SK-N-SH treated with all-trans-retinoic acid at 6 μM for 48 hours (cell line): Measurements from ENCODE around the gene KIAA1586.

Experiments used
- ATAC-seq: fragments of 200-7000 bp; cut with Tn5 transposase; 3 replicates; pipeline ENCODE4 v1.9.1; 2020; ENCODE audit warnings: mild to moderate bottlenecking, moderate library complexity
- BACH2 ChIP-seq: fragments of 250-450 bp; sonication (Bioruptor Pico); IDR thresholded peaks from 2 replicates; pipeline ENCODE4 v1.9.0; 2021; ENCODE audit warnings: mild to moderate bottlenecking, borderline replicate concordance
- CSRNP3 ChIP-seq: fragments of 250-450 bp; sonication (Bioruptor Pico); IDR thresholded peaks from 2 replicates; pipeline ENCODE4 v1.5.1; 2021; ENCODE audit warnings: mild to moderate bottlenecking, moderate library complexity
- GLIS3 ChIP-seq: fragments of 250-450 bp; sonication (Bioruptor Pico); IDR thresholded peaks from 2 replicates; pipeline ENCODE4 v1.5.0; 2020; ENCODE audit warnings: mild to moderate bottlenecking, moderate library complexity
- OSR1 ChIP-seq: fragments of 250-450 bp; sonication (Bioruptor Pico); IDR thresholded peaks from 2 replicates; pipeline ENCODE4 v1.8.0; 2022; ENCODE audit warnings: moderate library complexity, mild to moderate bottlenecking, inconsistent platforms
- PPARA ChIP-seq: fragments of 250-450 bp; sonication (Bioruptor Pico); IDR thresholded peaks from 2 replicates; pipeline ENCODE4 v1.5.0; 2020; ENCODE audit warnings: mild to moderate bottlenecking, borderline replicate concordance
- RARB ChIP-seq: fragments of 250-450 bp; sonication (Bioruptor Pico); IDR thresholded peaks from 2 replicates; pipeline ENCODE4 v1.8.0; 2021; ENCODE audit warnings: mild to moderate bottlenecking, moderate library complexity
- TCF4 ChIP-seq: fragments of 250-450 bp; sonication (Bioruptor Pico); IDR thresholded peaks from 2 replicates; pipeline ENCODE4 v1.8.0; 2021; ENCODE audit warnings: mild to moderate bottlenecking, moderate library complexity, borderline replicate concordance
- TOX ChIP-seq: fragments of 250-450 bp; sonication (Bioruptor Pico); IDR thresholded peaks from 2 replicates; pipeline ENCODE4 v1.8.0; 2021; ENCODE audit warnings: mild to moderate bottlenecking, moderate library complexity, borderline replicate concordance
- ZC3H10 ChIP-seq: fragments of 250-450 bp; sonication (Bioruptor Pico); IDR thresholded peaks from 2 replicates; pipeline ENCODE4 v1.5.1; 2021; ENCODE audit warnings: mild to moderate bottlenecking, moderate library complexity
- ZFP3 ChIP-seq: fragments of 250-450 bp; sonication (Bioruptor Pico); IDR thresholded peaks from 2 replicates; pipeline ENCODE4 v1.5.0; 2020; ENCODE audit warnings: mild to moderate bottlenecking, moderate library complexity
- ZFP30 ChIP-seq: fragments of 450-650 bp; formaldehyde crosslinking; IDR thresholded peaks from 2 replicates; pipeline ENCODE4 v1.5.0; 2022; ENCODE audit warnings: mild to moderate bottlenecking, moderate library complexity
- ZNF565 ChIP-seq: fragments of 450-650 bp; formaldehyde crosslinking; conservative IDR thresholded peaks from 2 replicates; pipeline ENCODE4 v1.5.0; 2020; ENCODE audit warnings: low read depth, mild to moderate bottlenecking, moderate library complexity
- ZNF70 ChIP-seq: fragments of 450-650 bp; formaldehyde crosslinking; IDR thresholded peaks from 2 replicates; pipeline ENCODE4 v1.5.0; 2020; ENCODE audit warnings: mild to moderate bottlenecking, moderate library complexity
- TF ChIP-seq, protein P1 (sequence below): fragments of 250-450 bp; sonication (Bioruptor Pico); IDR thresholded peaks from 2 replicates; pipeline ENCODE4 v1.8.0; 2020; ENCODE audit warnings: mild to moderate bottlenecking, moderate library complexity, borderline replicate concordance
- TF ChIP-seq, protein P2 (sequence below): fragments of 250-450 bp; sonication (Bioruptor Pico); IDR thresholded peaks from 2 replicates; pipeline ENCODE4 v1.5.1; 2020; ENCODE audit warnings: low read depth, mild to moderate bottlenecking, moderate library complexity
- TF ChIP-seq, protein P3 (sequence below): fragments of 250-450 bp; sonication (Bioruptor Pico); IDR thresholded peaks from 2 replicates; pipeline ENCODE4 v1.5.0; 2020; ENCODE audit warnings: mild to moderate bottlenecking, moderate library complexity

Gene KIAA1586

DNA sequence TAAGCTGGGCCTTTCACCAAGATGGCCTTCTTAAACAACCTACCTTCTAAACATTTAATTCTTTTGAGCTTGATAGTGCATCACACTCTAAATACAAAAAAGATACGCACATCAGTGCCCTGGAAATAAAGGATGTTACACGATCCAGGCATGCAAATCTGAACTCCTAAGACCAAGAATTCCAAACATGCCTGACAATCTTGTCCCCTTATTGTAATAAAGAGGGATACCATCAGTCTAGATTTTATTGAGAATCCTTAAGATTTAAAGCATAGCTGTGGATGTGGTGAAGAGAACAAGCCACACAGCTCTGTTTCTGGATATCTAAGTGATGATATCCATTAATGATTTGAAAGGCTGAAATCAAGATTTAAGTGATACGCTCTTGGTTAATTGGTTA lies 56.5 kb downstream of the KIAA1586 start:
- TF ChIP-seq CSRNP3, result no peak
- TF ChIP-seq RARB (CRISPR knock-in tag), result no peak
- ATAC-seq, result no peak; the same call in 2 of the 3 replicates

- ATAC-seq, result no peak
- TF ChIP-seq BACH2 (CRISPR knock-in tag) (no peak), ZFP3 (CRISPR knock-in tag) (no peak), TOX (no peak), ZC3H10 (CRISPR knock-in tag) (no peak), OSR1 (CRISPR knock-in tag) (no peak), ZNF565 (no peak), ZNF70 (no peak), CSRNP3 (no peak), GLIS3 (CRISPR knock-in tag) (no peak), RARB (CRISPR knock-in tag) (no peak), TCF4 (no peak), PPARA (no peak), ZFP30 (no peak)
- TF ChIP-seq, protein P1, sequence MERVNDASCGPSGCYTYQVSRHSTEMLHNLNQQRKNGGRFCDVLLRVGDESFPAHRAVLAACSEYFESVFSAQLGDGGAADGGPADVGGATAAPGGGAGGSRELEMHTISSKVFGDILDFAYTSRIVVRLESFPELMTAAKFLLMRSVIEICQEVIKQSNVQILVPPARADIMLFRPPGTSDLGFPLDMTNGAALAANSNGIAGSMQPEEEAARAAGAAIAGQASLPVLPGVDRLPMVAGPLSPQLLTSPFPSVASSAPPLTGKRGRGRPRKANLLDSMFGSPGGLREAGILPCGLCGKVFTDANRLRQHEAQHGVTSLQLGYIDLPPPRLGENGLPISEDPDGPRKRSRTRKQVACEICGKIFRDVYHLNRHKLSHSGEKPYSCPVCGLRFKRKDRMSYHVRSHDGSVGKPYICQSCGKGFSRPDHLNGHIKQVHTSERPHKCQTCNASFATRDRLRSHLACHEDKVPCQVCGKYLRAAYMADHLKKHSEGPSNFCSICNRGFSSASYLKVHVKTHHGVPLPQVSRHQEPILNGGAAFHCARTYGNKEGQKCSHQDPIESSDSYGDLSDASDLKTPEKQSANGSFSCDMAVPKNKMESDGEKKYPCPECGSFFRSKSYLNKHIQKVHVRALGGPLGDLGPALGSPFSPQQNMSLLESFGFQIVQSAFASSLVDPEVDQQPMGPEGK (CRISPR knock-in tag), result no peak
- TF ChIP-seq, protein P2, sequence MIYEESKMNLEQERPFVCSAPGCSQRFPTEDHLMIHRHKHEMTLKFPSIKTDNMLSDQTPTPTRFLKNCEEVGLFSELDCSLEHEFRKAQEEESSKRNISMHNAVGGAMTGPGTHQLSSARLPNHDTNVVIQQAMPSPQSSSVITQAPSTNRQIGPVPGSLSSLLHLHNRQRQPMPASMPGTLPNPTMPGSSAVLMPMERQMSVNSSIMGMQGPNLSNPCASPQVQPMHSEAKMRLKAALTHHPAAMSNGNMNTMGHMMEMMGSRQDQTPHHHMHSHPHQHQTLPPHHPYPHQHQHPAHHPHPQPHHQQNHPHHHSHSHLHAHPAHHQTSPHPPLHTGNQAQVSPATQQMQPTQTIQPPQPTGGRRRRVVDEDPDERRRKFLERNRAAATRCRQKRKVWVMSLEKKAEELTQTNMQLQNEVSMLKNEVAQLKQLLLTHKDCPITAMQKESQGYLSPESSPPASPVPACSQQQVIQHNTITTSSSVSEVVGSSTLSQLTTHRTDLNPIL, result no peak
- TF ChIP-seq, protein P3, sequence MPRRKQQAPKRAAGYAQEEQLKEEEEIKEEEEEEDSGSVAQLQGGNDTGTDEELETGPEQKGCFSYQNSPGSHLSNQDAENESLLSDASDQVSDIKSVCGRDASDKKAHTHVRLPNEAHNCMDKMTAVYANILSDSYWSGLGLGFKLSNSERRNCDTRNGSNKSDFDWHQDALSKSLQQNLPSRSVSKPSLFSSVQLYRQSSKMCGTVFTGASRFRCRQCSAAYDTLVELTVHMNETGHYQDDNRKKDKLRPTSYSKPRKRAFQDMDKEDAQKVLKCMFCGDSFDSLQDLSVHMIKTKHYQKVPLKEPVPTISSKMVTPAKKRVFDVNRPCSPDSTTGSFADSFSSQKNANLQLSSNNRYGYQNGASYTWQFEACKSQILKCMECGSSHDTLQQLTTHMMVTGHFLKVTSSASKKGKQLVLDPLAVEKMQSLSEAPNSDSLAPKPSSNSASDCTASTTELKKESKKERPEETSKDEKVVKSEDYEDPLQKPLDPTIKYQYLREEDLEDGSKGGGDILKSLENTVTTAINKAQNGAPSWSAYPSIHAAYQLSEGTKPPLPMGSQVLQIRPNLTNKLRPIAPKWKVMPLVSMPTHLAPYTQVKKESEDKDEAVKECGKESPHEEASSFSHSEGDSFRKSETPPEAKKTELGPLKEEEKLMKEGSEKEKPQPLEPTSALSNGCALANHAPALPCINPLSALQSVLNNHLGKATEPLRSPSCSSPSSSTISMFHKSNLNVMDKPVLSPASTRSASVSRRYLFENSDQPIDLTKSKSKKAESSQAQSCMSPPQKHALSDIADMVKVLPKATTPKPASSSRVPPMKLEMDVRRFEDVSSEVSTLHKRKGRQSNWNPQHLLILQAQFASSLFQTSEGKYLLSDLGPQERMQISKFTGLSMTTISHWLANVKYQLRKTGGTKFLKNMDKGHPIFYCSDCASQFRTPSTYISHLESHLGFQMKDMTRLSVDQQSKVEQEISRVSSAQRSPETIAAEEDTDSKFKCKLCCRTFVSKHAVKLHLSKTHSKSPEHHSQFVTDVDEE (CRISPR knock-in tag), result no peak
Observed at GRCh38 chr6:57104336-57104735, 57.8 kb downstream of the KIAA1586 start.
